Esophagus squamous epithelium (tissue), 5 donors: Measurements from ENCODE around the gene EYS. TPM values are rescaled to one million over a fixed set of nuclear protein-coding genes. Genes with fewer than 3 reads are reported as not detected.

ENCODE experiments used
- DNase-seq: peaks from one replicate; lab custom pipeline; 2025; lab: John Stamatoyannopoulos, UW
- H3K27ac ChIP-seq, 4 donors: fragments of 200-600 bp; sonication (generic); one replicate each; pipeline ENCODE4 v1.5.1; 2016 to 2019; ENCODE audit warnings: mild to moderate bottlenecking in 1 of 4
- H3K27me3 ChIP-seq, 4 donors: fragments of 200-600 bp; sonication (generic); 1 replicate in 3 of 4; 2 replicates in 1 of 4; pipeline versions ENCODE4 v1.5.1 to v1.6.0; 2017 to 2021; ENCODE audit warnings: antibody characterized with exemption in 1 of 4
- H3K36me3 ChIP-seq, 3 donors: fragments of 200-600 bp; sonication (generic); one replicate each; pipeline ENCODE4 v1.5.1; 2016 to 2019
- H3K4me1 ChIP-seq, 3 donors: fragments of 200-600 bp; sonication (generic); one replicate each; pipeline ENCODE4 v1.5.1; 2017 to 2019
- H3K4me3 ChIP-seq, 4 donors: fragments of 200-600 bp; sonication (generic); 1 replicate in 3 of 4; 2 replicates in 1 of 4; pipeline ENCODE4 v1.5.1; 2016 to 2019; ENCODE audit warnings: mild to moderate bottlenecking in 2 of 4, moderate library complexity in 1 of 4
- H3K9me3 ChIP-seq, 3 donors: fragments of 200-600 bp; sonication (generic); one replicate each; pipeline ENCODE4 v1.5.1; 2016 to 2019
- CTCF ChIP-seq, 6 experiments: fragments of 450-650 bp in 4 of 6; fragments of 200-600 bp in 2 of 6; sonication (generic) in 2 of 6; IDR thresholded peaks; one replicate each; pipeline ENCODE4 v1.5.1; 2016 to 2019; ENCODE audit warnings: antibody characterized with exemption in 6 of 6, mild to moderate bottlenecking in 4 of 6, moderate library complexity in 4 of 6
- POLR2A ChIP-seq, 4 donors: fragments of 450-650 bp; IDR thresholded peaks; one replicate each; pipeline ENCODE4 v1.6.1; 2017; ENCODE audit warnings: antibody characterized with exemption in 4 of 4, mild to moderate bottlenecking in 4 of 4, moderate library complexity in 3 of 4
- WGBS, 2 donors: methylation state at CpG; one replicate each; pipeline ENCODE4 v1.1.5; 2018; 5-methylcytosine and 5-hydroxymethylcytosine counted together
- intact Hi-C: fragments of 100-400 bp; cut with DNase I; formaldehyde crosslinking; loops from one replicate; pipeline ENCODE4 v1.15.0; 2022
- total RNA-seq, 4 donors: library from RNA; depleted of rRNA; stranded (reverse); fragments of >200 nt; gene quantifications; one replicate each; pipeline ENCODE4 v1.1.0, GENCODE V29; 2016
- donor health status: DM: yes; HTN: yes; CAD: no.

EYS gene
- total RNA-seq, 4 donors from 2014 or later: 0.87 TPM; not detected in 3

- no peaks in the 10 kb centered on the region for H3K4me1 ChIP-seq
- no peaks in the 10 kb centered on the region for H3K27me3 ChIP-seq
- no peak overlapping the region for H3K4me3 ChIP-seq
- no peaks in the 10 kb centered on the region for H3K36me3 ChIP-seq
- TF ChIP-seq CTCF (IDR thresholded peaks at IDR 0.05) (no peak), POLR2A (IDR thresholded peaks at IDR 0.05) (no peak)
- DNase-seq: no peak
- H3K9me3 ChIP-seq: no peaks in the 10 kb centered on the region
- intact Hi-C loops: no loop called here
- 36 to 41% methylated on average over 2 of the region's 2 CpGs for WGBS, 2 donors
- H3K27ac ChIP-seq: no peak overlapping the region
These were observed 1323.7 kb downstream of the EYS start for GRCh38 chr6:64383277-64383676.

- no peaks in the 10 kb centered on the region for H3K36me3 ChIP-seq
- TF ChIP-seq POLR2A (IDR thresholded peaks at IDR 0.05) (no peak), CTCF (IDR thresholded peaks at IDR 0.05) (no peak)
- WGBS, 2 donors: 69 to 77% methylated on average over 5 of the region's 5 CpGs
- no peak for DNase-seq
- intact Hi-C loops: no loop called here
- H3K9me3 ChIP-seq: peaks cover 0 to 7% (median 0%) of the 10 kb centered on the region in 3 donors
- no peak overlapping the region for H3K4me3 ChIP-seq
- no peak overlapping the region for H3K27ac ChIP-seq
- no peaks in the 10 kb centered on the region for H3K4me1 ChIP-seq
- H3K27me3 ChIP-seq: no peaks in the 10 kb centered on the region
These were observed 1330.6 kb downstream of the EYS start for GRCh38 chr6:64376394-64376793.

GRCh38 chr6:64357430-64357829, 1349.6 kb downstream of the EYS start:
- Histone ChIP-seq H3K9me3 (no peaks in the 10 kb centered on the region), H3K27me3 (no peaks in the 10 kb centered on the region), H3K27ac (no peak overlapping the region), H3K4me3 (no peak overlapping the region), H3K4me1 (no peaks in the 10 kb centered on the region), H3K36me3 (no peaks in the 10 kb centered on the region)
- intact Hi-C loops: no loop called here
- 57 to 71% methylated on average over 1 of the region's 1 CpG for WGBS, 2 donors
- TF ChIP-seq POLR2A (IDR thresholded peaks at IDR 0.05): no peak
- no peak for DNase-seq

GRCh38 chr6:64347411-64347810, 1359.6 kb downstream of the EYS start:
- WGBS, 2 donors: 71 to 79% methylated on average over 1 of the region's 1 CpG
- intact Hi-C loops: no loop called here
- no peak for TF ChIP-seq POLR2A (IDR thresholded peaks at IDR 0.05)
- TF ChIP-seq CTCF (IDR thresholded peaks at IDR 0.05): no peak
- Histone ChIP-seq H3K4me1 (no peaks in the 10 kb centered on the region), H3K27ac (no peak overlapping the region), H3K9me3 (no peaks in the 10 kb centered on the region), H3K4me3 (no peak overlapping the region), H3K27me3 (no peaks in the 10 kb centered on the region), H3K36me3 (no peaks in the 10 kb centered on the region)
- DNase-seq: no peak

- H3K27me3 ChIP-seq: no peaks in the 10 kb centered on the region
- intact Hi-C loops: no loop called here
- H3K4me3 ChIP-seq: no peak overlapping the region
- no peaks in the 10 kb centered on the region for H3K36me3 ChIP-seq
- H3K27ac ChIP-seq: no peak overlapping the region
- no peaks in the 10 kb centered on the region for H3K9me3 ChIP-seq
- no peak for TF ChIP-seq POLR2A (IDR thresholded peaks at IDR 0.05)
- no peak for TF ChIP-seq CTCF (IDR thresholded peaks at IDR 0.05)
- no peaks in the 10 kb centered on the region for H3K4me1 ChIP-seq
- no peak for DNase-seq
- WGBS, 2 donors: 69 to 70% methylated on average over 8 of the region's 8 CpGs
These were observed 1371.8 kb downstream of the EYS start for GRCh38 chr6:64335195-64335594.

- Histone ChIP-seq H3K36me3 (no peaks in the 10 kb centered on the region), H3K27ac (no peak overlapping the region), H3K27me3 (no peaks in the 10 kb centered on the region), H3K4me1 (no peaks in the 10 kb centered on the region), H3K9me3 (no peaks in the 10 kb centered on the region), H3K4me3 (no peak overlapping the region)
- no peak for DNase-seq
- no peak for TF ChIP-seq POLR2A (IDR thresholded peaks at IDR 0.05)
- no peak for TF ChIP-seq CTCF (IDR thresholded peaks at IDR 0.05)
- intact Hi-C loops: no loop called here
- WGBS, 2 donors: 89 to 100% methylated on average over 1 of the region's 1 CpG
These were observed 1372.4 kb downstream of the EYS start for GRCh38 chr6:64334636-64335035.
